Endothelial cell of umbilical vein (primary cell): Measurements from ENCODE around the gene CCSER2. TPM values are rescaled to one million over a fixed set of nuclear protein-coding genes. Genes with fewer than 3 reads are reported as not detected.

Experiments used
- BruUV-seq: library from RNA; stranded (reverse); fragments of 400-500 nt; replicated peaks from 2 replicates; lab custom pipeline; 2021; lab: Mats Ljungman, UMichigan
- CTCF ChIA-PET: fragments of 300-600, 350-600 bp; sonication (Branson Sonifier 250); formaldehyde crosslinking; loops from one replicate; lab custom pipeline; 2021; ENCODE audit warnings: antibody characterized with exemption, inconsistent platforms; lab: Charles Lee
- POLR2A ChIA-PET: fragments of 300-600, 350-600 bp; sonication (Branson Sonifier 250); formaldehyde crosslinking; loops from one replicate; lab custom pipeline; 2021; ENCODE audit warnings: antibody characterized with exemption, inconsistent platforms; lab: Charles Lee
- DNase-seq: peaks from one replicate; pipeline ENCODE4 v3.0.0-alpha.2; 2011; ENCODE audit warnings: low read depth, low spot score
- FAIRE-seq: peaks from 2 replicates; lab custom pipeline; 2011; peaks lifted over from hg19 to GRCh38; lab: Jason Lieb, UNC
- H2AFZ ChIP-seq: 2 replicates; pipeline ENCODE4 v1.6.0; 2012; ENCODE audit warnings: low read depth, low read length, control low read depth, inconsistent platforms
- H3K27ac ChIP-seq: 2 replicates; pipeline ENCODE4 v1.5.1; 2011; ENCODE audit warnings: low read depth, mild to moderate bottlenecking, control low read depth, low read length, moderate library complexity; ENCODE audit not compliant: insufficient read depth
- H3K27me3 ChIP-seq, 2 experiments: 2 replicates each; pipeline versions ENCODE4 v1.6.0 to v1.6.1; 2011; ENCODE audit warnings: low read length in 2 of 2, mixed read lengths in 1 of 2; ENCODE audit not compliant: control insufficient read depth in 2 of 2, insufficient read depth in 2 of 2
- H3K36me3 ChIP-seq, 2 experiments: 2 replicates in 1 of 2; 3 replicates in 1 of 2; pipeline ENCODE4 v1.5.1; 2011; ENCODE audit warnings: low read length in 2 of 2, mild to moderate bottlenecking in 1 of 2, moderate library complexity in 1 of 2; ENCODE audit not compliant: control insufficient read depth in 2 of 2, insufficient read depth in 2 of 2; ENCODE audit errors: extremely low read depth in 1 of 2
- H3K4me1 ChIP-seq: 3 replicates; pipeline ENCODE4 v1.5.1; 2011; ENCODE audit warnings: mild to moderate bottlenecking, low read length; ENCODE audit not compliant: control insufficient read depth, insufficient read depth; ENCODE audit errors: extremely low read depth
- H3K4me2 ChIP-seq: 2 replicates; pipeline ENCODE4 v1.6.1; 2011; ENCODE audit warnings: low read length, control low read depth, mixed read lengths; ENCODE audit not compliant: insufficient read depth
- H3K4me3 ChIP-seq, 3 experiments: fragments of 200-600 bp in 1 of 3; sonication (generic), shearing (Covaris generic) in 1 of 3; replicated peaks in 1 of 3; 2 replicates each; pipeline ENCODE4 v1.5.1; 2011 to 2016; ENCODE audit warnings: control low read depth in 3 of 3, low read length in 3 of 3, mild to moderate bottlenecking in 2 of 3, inconsistent platforms in 1 of 3, low read depth in 1 of 3, moderate library complexity in 1 of 3; ENCODE audit not compliant: insufficient read depth in 1 of 3
- H3K79me2 ChIP-seq: 2 replicates; pipeline ENCODE4 v1.6.0; 2012; ENCODE audit warnings: low read length, inconsistent platforms; ENCODE audit not compliant: control insufficient read depth, insufficient read depth
- H3K9ac ChIP-seq: replicated peaks from 2 replicates; pipeline ENCODE3; 2011; ENCODE audit warnings: low read length, control low read depth; ENCODE audit not compliant: insufficient read depth; ENCODE audit errors: extremely low read depth
- H3K9me1 ChIP-seq: replicated peaks from 3 replicates; pipeline ENCODE4 v1.6.0; 2011; ENCODE audit warnings: mild to moderate bottlenecking, low read length; ENCODE audit not compliant: control insufficient read depth, insufficient read depth; ENCODE audit errors: extremely low read depth
- H3K9me3 ChIP-seq: replicated peaks from 2 replicates; pipeline ENCODE4 v1.5.1; 2012; ENCODE audit warnings: low read length, inconsistent platforms; ENCODE audit not compliant: control insufficient read depth, insufficient read depth
- H4K20me1 ChIP-seq: replicated peaks from 2 replicates; pipeline ENCODE3; 2011; ENCODE audit warnings: mild to moderate bottlenecking, low read length; ENCODE audit not compliant: control insufficient read depth, insufficient read depth; ENCODE audit errors: extremely low read depth
- EZH2 ChIP-seq: IDR thresholded peaks from 2 replicates; pipeline ENCODE4 v1.6.1; 2012; ENCODE audit warnings: borderline replicate concordance, low read depth, mild to moderate bottlenecking, moderate library complexity, low read length, inconsistent platforms; ENCODE audit not compliant: severe bottlenecking
- FOS ChIP-seq: IDR thresholded peaks from 2 replicates; pipeline ENCODE4 v1.6.1; 2011; ENCODE audit warnings: mild to moderate bottlenecking, low read length, moderate library complexity, borderline replicate concordance; ENCODE audit not compliant: insufficient read depth
- GATA2 ChIP-seq: IDR thresholded peaks from 2 replicates; pipeline ENCODE4 v1.7.0; 2011; ENCODE audit warnings: low read depth, mild to moderate bottlenecking, moderate library complexity, mixed read lengths, low read length; ENCODE audit not compliant: insufficient read length, insufficient read depth
- JUN ChIP-seq: IDR thresholded peaks from 2 replicates; pipeline ENCODE4 v1.6.1; 2011; ENCODE audit warnings: borderline replicate concordance, low read depth; ENCODE audit not compliant: insufficient read length, insufficient read depth
- MYC ChIP-seq: IDR thresholded peaks from one replicate; pipeline ENCODE4 v1.6.1; 2011; ENCODE audit warnings: mild to moderate bottlenecking, low read depth, low read length
- POLR2A ChIP-seq: IDR thresholded peaks from 2 replicates; pipeline ENCODE4 v1.6.1; 2012; ENCODE audit warnings: low read depth, mild to moderate bottlenecking, control low read depth, low read length
- POLR2AphosphoS5 ChIP-seq: IDR thresholded peaks from 2 replicates; pipeline ENCODE4 v1.6.1; 2012; ENCODE audit warnings: low read depth, mild to moderate bottlenecking, control low read depth, low read length, moderate library complexity; ENCODE audit not compliant: insufficient read depth
- dilution Hi-C: fragments of 300-500 bp; cut with MboI; formaldehyde crosslinking; loops from one replicate; pipeline ENCODE4 v1.15.0; 2019; ENCODE audit warnings: low sequenced_read_pairs; ENCODE audit not compliant: extremely low pct_ligation_motif_present
- intact Hi-C: fragments of 100-400 bp; cut with micrococcal nuclease; formaldehyde crosslinking; loops from one replicate; pipeline ENCODE4 v1.10.0; 2022
- polyA plus RNA-seq, 4 experiments: library from polyadenylated mRNA; depleted of rRNA in 3 of 4; stranded (reverse) in 3 of 4; unstranded in 1 of 4; fragments of >200 nt; gene quantifications; 2 replicates each; pipeline versions ENCODE4 v1.2.1 to v1.2.3, GENCODE V29; 2011 to 2012; ENCODE audit warnings: missing spikeins in 1 of 4
- total RNA-seq: library from RNA; stranded (reverse); gene quantifications from 2 replicates; pipeline ENCODE4 v1.2.3, GENCODE V29; 2021
- TF ChIP-seq, protein P1 (sequence below): IDR thresholded peaks from 2 replicates; pipeline ENCODE4 v1.6.1; 2011; ENCODE audit not compliant: insufficient read depth, insufficient read length
- TF ChIP-seq, protein P2 (sequence below), 2 donors: IDR thresholded peaks; 1 replicate in 1 of 2; 2 replicates in 1 of 2; pipeline ENCODE4 v1.5.1; 2011; ENCODE audit warnings: low read length in 2 of 2, mild to moderate bottlenecking in 2 of 2, moderate library complexity in 2 of 2, control low read depth in 1 of 2, inconsistent platforms in 1 of 2, low read depth in 1 of 2; ENCODE audit not compliant: insufficient read depth in 1 of 2; ENCODE audit errors: extremely low read depth in 1 of 2

Gene CCSER2
- total and polyA plus RNA-seq, 2 donors (not counting 3 experiments of a cell fraction or from before 2014, with no cell fraction given), result 14.5 to 49.3 TPM

GRCh38 chr10:84343831-84344230 lies 15.4 kb downstream of the CCSER2 start:
- Histone ChIP-seq H4K20me1 (peaks cover 6% of the 10 kb centered on the region), H3K79me2 (peaks cover 45% of the 10 kb centered on the region), H3K9me1 (no peaks in the 10 kb centered on the region), H3K4me3 (no peak overlapping the region), H3K27ac (no peak overlapping the region), H3K9ac (no peak overlapping the region), H3K4me2 (no peak overlapping the region), H2AFZ (no peak overlapping the region), H3K36me3 (no peaks in the 10 kb centered on the region), H3K27me3 (no peaks in the 10 kb centered on the region), H3K4me1 (peaks cover 10% of the 10 kb centered on the region), H3K9me3 (no peaks in the 10 kb centered on the region)
- TF ChIP-seq GATA2 (no peak), JUN (no peak), POLR2AphosphoS5 (no peak), FOS (no peak), MYC (no peak), POLR2A (no peak), EZH2 (no peak)
- TF ChIP-seq, protein P1, sequence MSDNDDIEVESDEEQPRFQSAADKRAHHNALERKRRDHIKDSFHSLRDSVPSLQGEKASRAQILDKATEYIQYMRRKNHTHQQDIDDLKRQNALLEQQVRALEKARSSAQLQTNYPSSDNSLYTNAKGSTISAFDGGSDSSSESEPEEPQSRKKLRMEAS, result no peak
- TF ChIP-seq, protein P2, sequence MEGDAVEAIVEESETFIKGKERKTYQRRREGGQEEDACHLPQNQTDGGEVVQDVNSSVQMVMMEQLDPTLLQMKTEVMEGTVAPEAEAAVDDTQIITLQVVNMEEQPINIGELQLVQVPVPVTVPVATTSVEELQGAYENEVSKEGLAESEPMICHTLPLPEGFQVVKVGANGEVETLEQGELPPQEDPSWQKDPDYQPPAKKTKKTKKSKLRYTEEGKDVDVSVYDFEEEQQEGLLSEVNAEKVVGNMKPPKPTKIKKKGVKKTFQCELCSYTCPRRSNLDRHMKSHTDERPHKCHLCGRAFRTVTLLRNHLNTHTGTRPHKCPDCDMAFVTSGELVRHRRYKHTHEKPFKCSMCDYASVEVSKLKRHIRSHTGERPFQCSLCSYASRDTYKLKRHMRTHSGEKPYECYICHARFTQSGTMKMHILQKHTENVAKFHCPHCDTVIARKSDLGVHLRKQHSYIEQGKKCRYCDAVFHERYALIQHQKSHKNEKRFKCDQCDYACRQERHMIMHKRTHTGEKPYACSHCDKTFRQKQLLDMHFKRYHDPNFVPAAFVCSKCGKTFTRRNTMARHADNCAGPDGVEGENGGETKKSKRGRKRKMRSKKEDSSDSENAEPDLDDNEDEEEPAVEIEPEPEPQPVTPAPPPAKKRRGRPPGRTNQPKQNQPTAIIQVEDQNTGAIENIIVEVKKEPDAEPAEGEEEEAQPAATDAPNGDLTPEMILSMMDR (IDR thresholded peaks at IDR 0.05; ENCODE audit: extremely low read depth in 1 of 2, insufficient read depth in 1 of 2, low read depth in 1 of 2, low read length in 2 of 2), result no peak
- intact Hi-C loops, result no loop called here
- DNase-seq, result no peak
- ChIA-PET CTCF (interaction anchor here (1.3 to 3.1 kb wide), 2 partner anchors 8 to 193 kb away, joined by 3 to 24 read pairs; no protein-coding TSS in a partner anchor), POLR2A (no interaction called here)
- dilution Hi-C loops, result no loop called here
- BruUV-seq, result no TSS peak
- no peak for FAIRE-seq
